Neural cell (in vitro differentiated cells): ENCODE results near the gene FRMD4A. TPM values are rescaled to one million over a fixed set of nuclear protein-coding genes. Genes with fewer than 3 reads are reported as not detected.

Experiments
- H2AFZ ChIP-seq: fragments of 200-600, 300-800 bp; sonication (generic), shearing (Covaris generic); 2 replicates; pipeline ENCODE4 v1.6.0; 2014; ENCODE audit warnings: low read depth, mild to moderate bottlenecking, antibody characterized with exemption, low read length, moderate library complexity
- H3F3A ChIP-seq: fragments of 200-600 bp; shearing (Covaris generic); 2 replicates; pipeline ENCODE4 v1.6.1; 2016; ENCODE audit warnings: mild to moderate bottlenecking, moderate library complexity, mixed read lengths, antibody characterized with exemption, low read length; ENCODE audit not compliant: insufficient read depth, poor library complexity, severe bottlenecking
- H3K27ac ChIP-seq: fragments of 200-600, 300-800 bp; sonication (generic), shearing (Covaris generic); 2 replicates; pipeline ENCODE4 v1.5.1; 2014; ENCODE audit warnings: mild to moderate bottlenecking, low read length, moderate library complexity
- H3K27me3 ChIP-seq: fragments of 300-800, 200-600 bp; sonication (generic), shearing (Covaris generic); 2 replicates; pipeline ENCODE4 v1.6.0; 2014; ENCODE audit warnings: mild to moderate bottlenecking, low read depth, low read length, moderate library complexity; ENCODE audit not compliant: insufficient read depth
- H3K36me3 ChIP-seq: fragments of 300-800, 200-600 bp; sonication (generic), shearing (Covaris generic); 2 replicates; pipeline ENCODE4 v1.5.1; 2014; ENCODE audit warnings: mild to moderate bottlenecking, antibody characterized with exemption, low read length, moderate library complexity; ENCODE audit not compliant: insufficient read depth
- H3K4me2 ChIP-seq: fragments of 300-800, 200-600 bp; sonication (generic), shearing (Covaris generic); 2 replicates; pipeline ENCODE4 v1.6.0; 2014; ENCODE audit warnings: mild to moderate bottlenecking, low read length
- H3K4me3 ChIP-seq: fragments of 300-800, 200-600 bp; sonication (generic), shearing (Covaris generic); 2 replicates; pipeline ENCODE4 v1.5.1; 2014; ENCODE audit warnings: mild to moderate bottlenecking, low read length, moderate library complexity
- H3K79me2 ChIP-seq: fragments of 200-600 bp; shearing (Covaris generic); replicated peaks from 2 replicates; pipeline ENCODE4 v1.6.0; 2014; ENCODE audit warnings: mild to moderate bottlenecking, low read length, moderate library complexity; ENCODE audit not compliant: insufficient read depth
- H3K9ac ChIP-seq: fragments of 300-800, 200-600 bp; sonication (generic), shearing (Covaris generic); 2 replicates; pipeline ENCODE4 v1.6.1; 2016; ENCODE audit warnings: mild to moderate bottlenecking, low read length, mixed read lengths
- H3K9me2 ChIP-seq: fragments of 200-600 bp; shearing (Covaris generic); 2 replicates; pipeline ENCODE4 v1.6.1; 2016; ENCODE audit warnings: mild to moderate bottlenecking, low read length, mixed read lengths; ENCODE audit not compliant: insufficient read depth
- H3K9me3 ChIP-seq: fragments of 200-600, 300-800 bp; sonication (generic), shearing (Covaris generic); 2 replicates; pipeline ENCODE4 v1.6.1; 2016; ENCODE audit warnings: mild to moderate bottlenecking, mixed run types, low read length, moderate library complexity, mixed read lengths
- H4K20me1 ChIP-seq: fragments of 200-600 bp; shearing (Covaris generic); 2 replicates; pipeline ENCODE4 v1.6.1; 2016; ENCODE audit warnings: mild to moderate bottlenecking, mixed run types; ENCODE audit not compliant: insufficient read depth
- EP300 ChIP-seq: fragments of 450-650 bp; conservative IDR thresholded peaks from 2 replicates; pipeline ENCODE4 v1.6.1; 2014; ENCODE audit warnings: antibody characterized with exemption, mild to moderate bottlenecking, moderate library complexity; ENCODE audit not compliant: poor library complexity, severe bottlenecking
- EZH2 ChIP-seq: fragments of 200-600, 300-800 bp; shearing (Covaris generic), sonication (generic); IDR thresholded peaks from 2 replicates; pipeline ENCODE4 v1.6.1; 2014; ENCODE audit warnings: antibody characterized with exemption, low read length, borderline replicate concordance, mild to moderate bottlenecking; ENCODE audit not compliant: insufficient read depth, poor library complexity, severe bottlenecking
- MXI1 ChIP-seq: fragments of 450-650 bp; conservative IDR thresholded peaks from 2 replicates; pipeline ENCODE4 v1.6.1; 2014; ENCODE audit warnings: antibody characterized with exemption, mild to moderate bottlenecking; ENCODE audit not compliant: poor library complexity, severe bottlenecking
- POLR2AphosphoS5 ChIP-seq: IDR thresholded peaks from 2 replicates; pipeline ENCODE4 v1.6.1; 2012
- RAD21 ChIP-seq: fragments of 450-650 bp; conservative IDR thresholded peaks from 2 replicates; pipeline ENCODE4 v1.6.1; 2014; ENCODE audit warnings: antibody characterized with exemption, mild to moderate bottlenecking, moderate library complexity
- SMC3 ChIP-seq: fragments of 450-650 bp; conservative IDR thresholded peaks from 2 replicates; pipeline ENCODE4 v1.6.1; 2014; ENCODE audit warnings: antibody characterized with exemption, mild to moderate bottlenecking, moderate library complexity; ENCODE audit not compliant: poor library complexity
- TAF1 ChIP-seq: IDR thresholded peaks from 2 replicates; pipeline ENCODE4 v1.6.1; 2012; ENCODE audit warnings: low read depth
- polyA plus RNA-seq: library from polyadenylated mRNA; depleted of rRNA; stranded (reverse); fragments of >200 nt; gene quantifications from 2 replicates; pipeline ENCODE4 v1.2.3, GENCODE V29; 2014
- TF ChIP-seq, protein P1 (sequence below): IDR thresholded peaks from 2 replicates; pipeline ENCODE4 v1.6.1; 2012; ENCODE audit warnings: borderline replicate concordance
- TF ChIP-seq, protein P2 (sequence below): fragments of 450-650 bp; IDR thresholded peaks from 2 replicates; pipeline ENCODE4 v1.5.1; 2014; ENCODE audit warnings: antibody characterized with exemption, mild to moderate bottlenecking, moderate library complexity; ENCODE audit not compliant: poor library complexity, severe bottlenecking

Gene FRMD4A
- polyA plus RNA-seq, 1 donor from 2014 or later, result 36.5 TPM

DNA sequence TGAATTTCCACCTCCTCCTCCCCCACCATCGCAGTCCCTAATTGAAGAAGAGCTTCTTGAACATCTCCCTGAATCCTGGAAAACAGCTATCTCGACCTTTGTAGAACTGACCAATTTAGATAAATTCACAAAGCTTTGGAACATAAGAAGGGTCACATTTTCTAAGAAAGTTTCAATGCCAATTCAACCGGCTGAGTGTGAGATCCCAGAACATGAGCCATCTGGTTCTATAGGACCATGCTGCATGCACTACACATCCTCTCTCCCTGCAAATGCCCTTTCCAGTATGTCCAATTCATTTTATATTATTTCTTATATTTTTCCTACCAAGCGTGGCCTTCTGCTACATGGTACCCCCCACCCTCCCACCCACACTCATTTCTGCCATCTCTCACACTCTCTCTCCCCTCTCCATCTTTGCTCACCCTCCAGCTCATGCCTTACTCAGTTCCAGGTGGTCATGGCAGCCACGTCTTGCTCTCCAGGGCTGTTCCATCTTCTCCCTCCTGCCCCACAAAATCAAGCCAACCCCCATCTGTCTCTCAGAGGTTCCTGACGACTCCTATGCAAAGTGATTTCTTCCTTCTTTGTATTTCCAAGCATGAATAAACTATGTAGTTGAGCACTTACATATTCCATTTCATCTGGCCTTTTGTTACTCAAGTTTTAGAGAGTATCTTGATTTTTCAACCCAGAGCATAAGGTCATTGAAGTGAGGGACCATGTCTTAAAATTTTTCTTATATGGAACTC lies 19.3 kb downstream of the FRMD4A start:
- no peaks in the 10 kb centered on the region for H3K27me3 ChIP-seq
- no peaks in the 10 kb centered on the region for H3F3A ChIP-seq
- no peaks in the 10 kb centered on the region for H3K36me3 ChIP-seq
- no peaks in the 10 kb centered on the region for H3K9me3 ChIP-seq
- H3K4me2 ChIP-seq, result no peak overlapping the region
- H2AFZ ChIP-seq, result no peak overlapping the region
- H4K20me1 ChIP-seq, result no peaks in the 10 kb centered on the region
- no peak overlapping the region for H3K9ac ChIP-seq
- H3K27ac ChIP-seq, result no peak overlapping the region
- no peaks in the 10 kb centered on the region for H3K9me2 ChIP-seq
- no peaks in the 10 kb centered on the region for H3K79me2 ChIP-seq
- TF ChIP-seq, protein P1, sequence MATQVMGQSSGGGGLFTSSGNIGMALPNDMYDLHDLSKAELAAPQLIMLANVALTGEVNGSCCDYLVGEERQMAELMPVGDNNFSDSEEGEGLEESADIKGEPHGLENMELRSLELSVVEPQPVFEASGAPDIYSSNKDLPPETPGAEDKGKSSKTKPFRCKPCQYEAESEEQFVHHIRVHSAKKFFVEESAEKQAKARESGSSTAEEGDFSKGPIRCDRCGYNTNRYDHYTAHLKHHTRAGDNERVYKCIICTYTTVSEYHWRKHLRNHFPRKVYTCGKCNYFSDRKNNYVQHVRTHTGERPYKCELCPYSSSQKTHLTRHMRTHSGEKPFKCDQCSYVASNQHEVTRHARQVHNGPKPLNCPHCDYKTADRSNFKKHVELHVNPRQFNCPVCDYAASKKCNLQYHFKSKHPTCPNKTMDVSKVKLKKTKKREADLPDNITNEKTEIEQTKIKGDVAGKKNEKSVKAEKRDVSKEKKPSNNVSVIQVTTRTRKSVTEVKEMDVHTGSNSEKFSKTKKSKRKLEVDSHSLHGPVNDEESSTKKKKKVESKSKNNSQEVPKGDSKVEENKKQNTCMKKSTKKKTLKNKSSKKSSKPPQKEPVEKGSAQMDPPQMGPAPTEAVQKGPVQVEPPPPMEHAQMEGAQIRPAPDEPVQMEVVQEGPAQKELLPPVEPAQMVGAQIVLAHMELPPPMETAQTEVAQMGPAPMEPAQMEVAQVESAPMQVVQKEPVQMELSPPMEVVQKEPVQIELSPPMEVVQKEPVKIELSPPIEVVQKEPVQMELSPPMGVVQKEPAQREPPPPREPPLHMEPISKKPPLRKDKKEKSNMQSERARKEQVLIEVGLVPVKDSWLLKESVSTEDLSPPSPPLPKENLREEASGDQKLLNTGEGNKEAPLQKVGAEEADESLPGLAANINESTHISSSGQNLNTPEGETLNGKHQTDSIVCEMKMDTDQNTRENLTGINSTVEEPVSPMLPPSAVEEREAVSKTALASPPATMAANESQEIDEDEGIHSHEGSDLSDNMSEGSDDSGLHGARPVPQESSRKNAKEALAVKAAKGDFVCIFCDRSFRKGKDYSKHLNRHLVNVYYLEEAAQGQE, result no peak
- TF ChIP-seq, protein P2, sequence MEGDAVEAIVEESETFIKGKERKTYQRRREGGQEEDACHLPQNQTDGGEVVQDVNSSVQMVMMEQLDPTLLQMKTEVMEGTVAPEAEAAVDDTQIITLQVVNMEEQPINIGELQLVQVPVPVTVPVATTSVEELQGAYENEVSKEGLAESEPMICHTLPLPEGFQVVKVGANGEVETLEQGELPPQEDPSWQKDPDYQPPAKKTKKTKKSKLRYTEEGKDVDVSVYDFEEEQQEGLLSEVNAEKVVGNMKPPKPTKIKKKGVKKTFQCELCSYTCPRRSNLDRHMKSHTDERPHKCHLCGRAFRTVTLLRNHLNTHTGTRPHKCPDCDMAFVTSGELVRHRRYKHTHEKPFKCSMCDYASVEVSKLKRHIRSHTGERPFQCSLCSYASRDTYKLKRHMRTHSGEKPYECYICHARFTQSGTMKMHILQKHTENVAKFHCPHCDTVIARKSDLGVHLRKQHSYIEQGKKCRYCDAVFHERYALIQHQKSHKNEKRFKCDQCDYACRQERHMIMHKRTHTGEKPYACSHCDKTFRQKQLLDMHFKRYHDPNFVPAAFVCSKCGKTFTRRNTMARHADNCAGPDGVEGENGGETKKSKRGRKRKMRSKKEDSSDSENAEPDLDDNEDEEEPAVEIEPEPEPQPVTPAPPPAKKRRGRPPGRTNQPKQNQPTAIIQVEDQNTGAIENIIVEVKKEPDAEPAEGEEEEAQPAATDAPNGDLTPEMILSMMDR, result no peak
- TF ChIP-seq MXI1 (no peak), TAF1 (no peak), EP300 (no peak), POLR2AphosphoS5 (no peak), EZH2 (no peak), SMC3 (no peak), RAD21 (no peak)
- H3K4me3 ChIP-seq, result no peak overlapping the region

DNA sequence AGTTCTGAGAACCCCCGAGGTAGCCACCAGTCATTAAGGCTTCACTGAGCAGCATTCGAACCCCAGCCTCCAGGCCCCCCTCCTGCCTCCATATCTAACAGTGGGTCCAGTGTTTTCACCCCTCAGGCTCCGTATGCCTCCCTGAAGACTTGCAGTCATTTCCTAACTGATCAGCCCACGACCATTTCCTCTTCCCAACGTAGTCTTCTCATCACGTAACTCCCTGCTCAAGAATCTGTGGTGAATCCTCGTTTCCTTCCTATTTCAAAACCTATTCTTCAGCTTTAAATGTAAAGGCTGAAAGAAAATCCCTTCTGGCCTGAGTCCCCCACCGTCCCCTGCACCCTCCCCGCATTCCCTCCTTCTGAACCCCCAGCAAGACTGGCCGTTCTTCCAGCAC lies 21.1 kb downstream of the FRMD4A start:
- Histone ChIP-seq H3K27me3 (no peaks in the 10 kb centered on the region), H3K4me2 (no peak overlapping the region), H3K9ac (no peak overlapping the region), H3K27ac (no peak overlapping the region), H4K20me1 (no peaks in the 10 kb centered on the region), H3K9me3 (no peaks in the 10 kb centered on the region), H3K9me2 (no peaks in the 10 kb centered on the region), H3K79me2 (no peaks in the 10 kb centered on the region), H3K4me3 (no peak overlapping the region), H3K36me3 (no peaks in the 10 kb centered on the region), H2AFZ (no peak overlapping the region), H3F3A (no peaks in the 10 kb centered on the region)
- TF ChIP-seq TAF1 (no peak), RAD21 (no peak)

DNA sequence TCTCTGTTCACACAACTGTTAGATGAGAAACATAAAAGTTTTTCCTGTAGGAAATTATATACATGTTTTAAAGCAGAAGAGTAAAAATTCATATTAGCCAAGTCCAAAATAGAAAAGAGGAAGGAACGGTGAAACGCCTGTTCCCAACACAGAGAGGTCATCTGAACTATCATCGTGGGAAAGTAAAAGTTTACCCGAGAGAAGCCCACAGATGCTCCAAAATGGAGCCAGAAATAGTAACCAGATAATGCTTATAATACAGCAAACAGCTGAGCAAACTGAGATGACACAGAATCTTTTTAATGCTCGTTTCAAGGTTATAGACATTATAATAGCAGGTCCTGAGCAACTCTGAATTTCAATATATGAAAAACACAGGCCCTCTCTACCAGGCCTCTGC lies 24.5 kb downstream of the FRMD4A start:
- Histone ChIP-seq H3K9me2 (no peaks in the 10 kb centered on the region), H3K27ac (no peak overlapping the region), H3K36me3 (no peaks in the 10 kb centered on the region), H3K79me2 (no peaks in the 10 kb centered on the region), H3K27me3 (no peaks in the 10 kb centered on the region), H4K20me1 (no peaks in the 10 kb centered on the region), H3K9ac (no peak overlapping the region), H3K4me2 (no peak overlapping the region), H3K9me3 (no peaks in the 10 kb centered on the region), H3K4me3 (no peak overlapping the region), H3F3A (no peaks in the 10 kb centered on the region), H2AFZ (no peak overlapping the region)
- TF ChIP-seq, protein P1, result no peak
- TF ChIP-seq POLR2AphosphoS5, result no peak
- TF ChIP-seq, protein P2, result no peak
- TF ChIP-seq MXI1, result no peak
- no peak for TF ChIP-seq RAD21
- TF ChIP-seq EZH2, result no peak
- no peak for TF ChIP-seq TAF1
- TF ChIP-seq SMC3, result no peak
